HG03095 (cell line): Measurements from ENCODE around the gene SOS2.
"Not testable (repeated sequence)": the region's sequence is repeated elsewhere in the genome, so short reads cannot be mapped to it uniquely, and the experiment has no call there.

Experiments
- ATAC-seq: cut with Tn5 transposase; IDR thresholded peaks from one replicate; pipeline ENCODE4 v1.9.1; 2021; ENCODE audit warnings: moderate library complexity; ENCODE audit not compliant: unreplicated experiment

The SOS2 gene

GRCh38 chr14:50086321-50086711 lies 145.1 kb downstream of the SOS2 start:
- no peak for ATAC-seq

- ATAC-seq, result peak; percentile 59
Measured at GRCh38 chr14:50085570-50086320, 145.6 kb downstream of the SOS2 start.

- no peak for ATAC-seq
Measured at GRCh38 chr14:50084666-50085065, 146.7 kb downstream of the SOS2 start.

- ATAC-seq, result peak; percentile 35
Measured at GRCh38 chr14:50083467-50084337, 147.7 kb downstream of the SOS2 start.

- peak; percentile 66 for ATAC-seq
Measured at GRCh38 chr14:50082784-50083466, 148.5 kb downstream of the SOS2 start.

GRCh38 chr14:50082308-50082742 lies 149.1 kb downstream of the SOS2 start:
- no peak for ATAC-seq

GRCh38 chr14:50079103-50079502 lies 152.3 kb downstream of the SOS2 start:
- ATAC-seq, result not testable (repeated sequence)

- ATAC-seq, result not testable (repeated sequence)
Measured at GRCh38 chr14:50073663-50074062, 157.7 kb downstream of the SOS2 start.

GRCh38 chr14:50072395-50072794 lies 159.0 kb downstream of the SOS2 start:
- no peak for ATAC-seq

GRCh38 chr14:50070840-50071548 lies 160.4 kb downstream of the SOS2 start:
- ATAC-seq, result no peak

GRCh38 chr14:50070230-50070629 lies 161.1 kb downstream of the SOS2 start:
- ATAC-seq, result no peak

GRCh38 chr14:50069325-50069724 lies 162.1 kb downstream of the SOS2 start:
- no peak for ATAC-seq

GRCh38 chr14:50068496-50068895 lies 162.9 kb downstream of the SOS2 start:
- no peak for ATAC-seq

- no peak for ATAC-seq
Measured at GRCh38 chr14:50067723-50068495, 163.5 kb downstream of the SOS2 start.
